Sciatic nerve (tissue), 2 donors: ENCODE results near the gene NINJ2. TPM values are rescaled to one million over a fixed set of nuclear protein-coding genes. Genes with fewer than 3 reads are reported as not detected.

Experiments used
- ATAC-seq: fragments of 200-7000 bp; cut with Tn5 transposase; one replicate; pipeline ENCODE4 v1.9.1; 2020; ENCODE audit warnings: mild to moderate bottlenecking, moderate library complexity
- DNase-seq: peaks from one replicate; pipeline ENCODE4 v3.0.0-alpha.2; 2020; ENCODE audit warnings: low spot score
- intact Hi-C: fragments of 100-400 bp; cut with DNase I; formaldehyde crosslinking; loops from one replicate; pipeline ENCODE4 v1.14.2; 2022
- total RNA-seq: library from RNA; stranded (reverse); fragmentation: NEBNext Ultra II Directional; extraction: Animal tissue kit (Norgen Biotek cat#: 25700); gene quantifications from one replicate; pipeline ENCODE4 v1.2.1, GENCODE V29; 2021
- donor health status: DM: no; HTN: no; CAD: no.
- donor health status: DM: no; HTN: no; CAD: no.

Gene NINJ2
- total RNA-seq, 1 donor from 2014 or later: 6.2 TPM

GRCh38 chr12:627285-627684, 36.0 kb downstream of the NINJ2 start:
- DNase-seq (no peak), ATAC-seq (no peak)
- intact Hi-C loops: no loop called here

- intact Hi-C loops: no loop called here
- ATAC-seq (no peak), DNase-seq (no peak)
These were observed 37.2 kb downstream of the NINJ2 start for GRCh38 chr12:625998-626397.

- intact Hi-C loops: no loop called here
- ATAC-seq: no peak
These were observed 39.3 kb downstream of the NINJ2 start for GRCh38 chr12:623865-624372.

GRCh38 chr12:623172-623864, 39.9 kb downstream of the NINJ2 start:
- DNase-seq (no peak), ATAC-seq (no peak)
- intact Hi-C loops: no loop called here

More at GRCh38 chr12:623865-624372, 39.3 kb downstream of the NINJ2 start:
- DNase-seq: no peak

GRCh38 chr12:622416-622815, 40.8 kb downstream of the NINJ2 start:
- intact Hi-C loops: no loop called here
- no peak for ATAC-seq
- DNase-seq: no peak

GRCh38 chr12:619346-619745, 43.9 kb downstream of the NINJ2 start:
- peak; percentile 43 for ATAC-seq
- no peak for DNase-seq
- intact Hi-C loops: no loop called here

GRCh38 chr12:618605-619004, 44.6 kb downstream of the NINJ2 start:
- DNase-seq (no peak), ATAC-seq (no peak)
- intact Hi-C loops: no loop called here

GRCh38 chr12:617304-617915, 45.8 kb downstream of the NINJ2 start:
- intact Hi-C loops: no loop called here
- peak; percentile 72 for ATAC-seq
- DNase-seq: no peak

DNA sequence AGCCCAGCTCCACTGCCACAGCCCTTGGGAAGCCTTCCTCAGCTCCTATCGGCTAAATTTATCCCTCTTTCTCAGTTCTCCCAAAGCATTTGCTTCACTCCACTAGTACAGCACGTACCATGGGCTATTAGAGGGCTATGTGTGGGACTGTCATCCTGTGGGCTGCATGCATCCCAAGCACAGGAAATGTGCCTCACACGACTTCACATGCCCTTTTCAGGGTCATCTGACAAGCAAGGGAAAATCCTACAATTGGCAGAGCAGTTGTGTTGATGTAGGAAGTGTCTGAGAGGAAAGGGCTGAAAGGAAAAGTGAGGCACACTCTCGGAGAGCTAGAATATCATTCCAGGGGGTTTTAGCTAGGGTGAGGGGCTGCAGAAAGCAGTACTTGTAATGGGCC, 47.6 kb downstream of the NINJ2 start:
- ATAC-seq (no peak), DNase-seq (no peak)
- intact Hi-C loops: no loop called here

DNA sequence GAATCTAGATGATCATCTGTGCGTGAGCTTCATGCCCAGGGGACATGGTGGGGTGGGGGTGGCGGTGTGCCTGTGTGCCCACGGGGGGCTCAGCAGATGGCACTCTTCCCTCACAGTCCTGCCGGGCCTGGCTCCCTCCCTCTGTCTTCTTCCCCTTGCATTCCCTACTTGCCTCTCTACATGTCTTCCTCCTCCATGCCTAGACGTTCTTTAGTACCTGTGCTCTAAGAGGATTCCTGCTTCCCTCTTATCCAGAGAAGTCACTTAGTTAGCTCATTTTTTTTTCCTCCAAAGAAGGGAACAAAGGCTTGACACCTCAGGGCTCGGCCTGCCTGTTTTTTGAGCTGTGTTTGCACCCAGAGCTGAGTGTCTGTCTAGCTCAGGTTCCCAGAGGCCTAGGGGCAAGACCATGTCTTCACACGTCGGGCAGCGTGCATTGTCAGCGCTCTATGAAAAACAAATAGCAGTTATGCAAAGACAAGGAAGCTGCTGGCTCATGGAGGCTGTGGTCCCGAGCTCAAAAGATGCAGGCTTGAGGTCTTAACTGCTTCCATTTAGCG, 48.8 kb downstream of the NINJ2 start:
- ATAC-seq (peak; percentile 70), DNase-seq (no peak)
- intact Hi-C loops: no loop called here

DNA sequence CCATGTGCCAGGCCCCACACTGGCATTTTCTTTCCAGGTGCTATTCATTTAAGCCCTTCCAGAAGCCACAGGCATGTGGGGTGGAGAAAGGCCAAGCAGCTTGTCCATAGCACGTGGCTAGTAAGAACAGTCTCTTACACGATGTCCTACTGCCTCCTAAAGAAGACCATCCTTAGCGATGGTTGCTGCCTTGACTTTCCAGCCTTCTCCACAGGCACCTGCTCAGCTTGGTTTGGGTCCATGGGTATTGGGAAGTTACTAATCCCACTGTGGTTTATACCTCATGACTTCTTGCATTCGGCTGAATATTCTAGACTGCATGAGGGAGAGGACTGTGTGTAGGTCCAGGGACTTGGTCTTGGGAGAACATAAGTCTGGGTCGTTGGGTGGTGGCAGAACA, 49.2 kb downstream of the NINJ2 start:
- intact Hi-C loops: no loop called here
- no peak for DNase-seq
- no peak for ATAC-seq

DNA sequence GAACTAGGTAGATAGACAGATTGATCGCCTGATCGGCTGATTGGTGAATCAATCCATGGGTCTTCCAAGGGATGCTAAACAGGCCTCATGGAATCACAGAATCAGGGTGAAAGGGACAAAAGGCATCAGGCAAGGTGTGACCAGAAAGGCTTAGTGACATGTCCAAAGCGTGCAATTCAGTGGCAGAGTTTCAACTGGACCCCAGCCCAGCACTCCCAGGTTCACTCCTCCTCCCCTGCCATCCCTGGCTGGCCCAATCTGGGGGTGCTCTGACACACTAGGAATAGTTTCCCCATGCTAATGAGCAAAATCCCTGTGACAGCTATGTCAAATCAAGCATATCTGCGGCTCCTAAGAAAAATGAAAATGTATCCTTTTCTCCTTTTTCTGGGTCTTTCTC, 50.4 kb downstream of the NINJ2 start:
- intact Hi-C loops: no loop called here
- ATAC-seq: no peak
- no peak for DNase-seq

- ATAC-seq (no peak), DNase-seq (no peak)
- intact Hi-C loops: no loop called here
These were observed 51.0 kb downstream of the NINJ2 start for GRCh38 chr12:612293-612692.

DNA sequence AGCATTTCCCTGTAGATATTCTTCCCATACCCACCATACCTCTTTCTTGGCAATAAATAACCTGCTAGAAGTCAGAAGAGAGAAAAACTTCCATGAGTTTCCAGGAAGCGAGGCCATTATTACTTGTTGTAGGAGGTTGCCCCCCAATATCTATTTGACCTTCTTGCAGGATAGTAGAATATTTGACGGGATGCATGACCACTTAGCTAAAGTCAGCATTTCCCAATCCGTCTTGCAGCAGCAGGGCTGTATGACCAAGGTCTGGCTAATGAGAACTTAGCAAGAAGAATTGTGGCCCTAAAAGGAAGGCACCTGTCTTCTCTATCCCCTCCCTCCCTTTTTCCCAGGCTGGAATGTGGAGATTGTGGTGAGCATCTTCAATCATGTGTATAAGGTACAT, 51.5 kb downstream of the NINJ2 start:
- intact Hi-C loops: no loop called here

DNA sequence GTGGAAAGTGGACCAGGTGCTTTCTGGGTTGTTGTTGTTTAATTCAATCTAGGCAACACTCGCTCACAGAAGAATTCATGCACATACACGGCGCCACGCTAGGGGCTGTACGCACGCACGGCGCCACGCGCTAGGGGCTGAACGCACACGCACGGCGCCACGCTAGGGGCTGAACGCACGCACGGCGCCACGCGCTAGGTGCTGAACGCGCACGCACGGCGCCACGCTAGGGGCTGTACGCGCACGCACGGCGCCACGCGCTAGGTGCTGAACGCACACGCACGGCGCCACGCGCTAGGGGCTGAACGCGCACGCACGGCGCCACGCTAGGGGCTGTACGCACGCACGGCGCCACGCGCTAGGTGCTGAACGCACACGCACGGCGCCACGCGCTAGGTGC, 54.3 kb downstream of the NINJ2 start:
- ATAC-seq (no peak), DNase-seq (peak; percentile 12)
- intact Hi-C loops: no loop called here

More for the DNA sequence above, 51.5 kb downstream of the NINJ2 start:
- ATAC-seq (no peak), DNase-seq (no peak)

GRCh38 chr12:608413-608812, 54.8 kb downstream of the NINJ2 start:
- DNase-seq: no peak
- intact Hi-C loops: no loop called here
- no peak for ATAC-seq

- DNase-seq (peak; percentile 23), ATAC-seq (no peak)
- intact Hi-C loops: no loop called here
These were observed 55.7 kb downstream of the NINJ2 start for GRCh38 chr12:607541-608001.

DNA sequence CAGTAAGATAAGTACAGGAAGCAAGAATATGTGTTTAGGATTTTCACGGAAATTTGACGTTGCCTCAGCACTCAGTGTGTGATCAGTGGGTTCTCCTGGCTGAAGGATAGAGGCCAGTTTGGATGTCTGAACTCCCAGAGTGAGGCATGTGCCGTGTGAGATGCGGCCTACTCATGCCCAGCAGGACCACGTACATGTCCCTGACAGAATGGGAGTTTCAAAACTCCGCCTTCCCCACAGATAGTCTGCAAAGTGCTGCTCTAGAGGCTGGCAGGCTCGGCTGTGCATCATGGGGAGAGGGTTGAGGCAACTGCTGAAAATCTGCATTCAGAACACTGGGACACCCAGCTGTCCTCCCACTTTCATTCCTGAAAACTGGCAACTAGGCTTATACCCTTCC, 58.3 kb downstream of the NINJ2 start:
- peak; percentile 21 for DNase-seq
- intact Hi-C loops: no loop called here
- no peak for ATAC-seq

DNA sequence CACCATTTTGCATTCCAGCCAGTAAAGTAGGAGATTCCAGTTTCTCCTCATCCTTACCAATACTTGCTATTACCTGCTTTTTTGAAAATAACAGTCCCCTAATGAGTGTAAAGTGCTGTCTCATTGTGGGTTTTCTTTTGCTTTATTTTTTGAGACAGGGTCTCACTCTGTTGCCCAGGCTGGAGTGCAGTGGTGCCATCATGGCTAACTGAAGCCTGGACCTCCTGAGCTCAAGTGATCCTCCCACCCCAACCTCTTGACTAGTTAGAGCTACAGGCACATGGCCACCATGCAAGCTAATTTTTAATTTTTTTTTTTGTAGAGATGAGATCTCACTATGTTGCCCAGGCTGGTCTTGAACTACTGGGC, 60.6 kb downstream of the NINJ2 start:
- no peak for DNase-seq
- no peak for ATAC-seq
- intact Hi-C loops: no loop called here

- intact Hi-C loops: no loop called here
- peak; percentile 4 for DNase-seq
- ATAC-seq: no peak
These were observed 61.1 kb downstream of the NINJ2 start for GRCh38 chr12:601976-602699.
